HepG2 (cell line): Measurements from ENCODE around the gene C22orf15.

Experiments used
- ETV6 ChIP-seq: sonication (generic); formaldehyde crosslinking; conservative IDR thresholded peaks from 2 replicates; pipeline ENCODE4 v1.4.0; 2020; ENCODE audit warnings: missing genetic modification reagents
- NRL ChIP-seq: sonication (generic); formaldehyde crosslinking; IDR thresholded peaks from 2 replicates; pipeline ENCODE4 v1.5.0; 2020; ENCODE audit warnings: missing genetic modification reagents, mild to moderate bottlenecking, moderate library complexity, borderline replicate concordance
- ZBTB37 ChIP-seq: sonication (generic); formaldehyde crosslinking; IDR thresholded peaks from 2 replicates; pipeline ENCODE4 v1.4.0; 2020; ENCODE audit warnings: mild to moderate bottlenecking, missing genetic modification reagents

GRCh38 chr22:23782703-23783102 is 19.9 kb downstream of the C22orf15 start:
- TF ChIP-seq ZBTB37 (CRISPR knock-in tag): no peak
- no peak for TF ChIP-seq NRL (CRISPR knock-in tag)
- TF ChIP-seq ETV6 (CRISPR knock-in tag): no peak
